ENCODE measurements around the gene PPP2R2C.

PPP2R2C gene

GRCh38 chr4:6278801-6279197, 193.6 kb downstream of the PPP2R2C start:
- no peak overlapping the region for H3K4me3 ChIP-seq (ENCODE audit: low read depth, low read length)
- no peak for TF ChIP-seq CTCF (conservative IDR thresholded peaks at IDR 0.05; ENCODE audit: low read depth, low read length)
- DNase-seq (ENCODE audit: low read depth) = peak; percentile 70

- TF ChIP-seq CTCF (conservative IDR thresholded peaks at IDR 0.05; ENCODE audit: low read depth, low read length) = no peak
- no peak overlapping the region for H3K4me3 ChIP-seq (ENCODE audit: low read depth, low read length)
- DNase-seq (ENCODE audit: low read depth) = no peak
These were observed 194.2 kb downstream of the PPP2R2C start for GRCh38 chr4:6277935-6278800.

GRCh38 chr4:6277139-6277802, 195.1 kb downstream of the PPP2R2C start:
- H3K4me3 ChIP-seq (ENCODE audit: low read depth, low read length) = no peak overlapping the region
- DNase-seq (ENCODE audit: low read depth) = no peak
- TF ChIP-seq CTCF (conservative IDR thresholded peaks at IDR 0.05; ENCODE audit: low read depth, low read length) = no peak

GRCh38 chr4:6275898-6276806, 196.3 kb downstream of the PPP2R2C start:
- no peak for DNase-seq (ENCODE audit: low read depth)
- no peak for TF ChIP-seq CTCF (conservative IDR thresholded peaks at IDR 0.05; ENCODE audit: low read depth, low read length)
- H3K4me3 ChIP-seq (ENCODE audit: low read depth, low read length) = no peak overlapping the region

- H3K4me3 ChIP-seq (ENCODE audit: low read depth, low read length) = no peak overlapping the region
- DNase-seq (ENCODE audit: low read depth) = no peak
- TF ChIP-seq CTCF (conservative IDR thresholded peaks at IDR 0.05; ENCODE audit: low read depth, low read length) = no peak
These were observed 197.1 kb downstream of the PPP2R2C start for GRCh38 chr4:6275351-6275750.

GRCh38 chr4:6273661-6273990, 198.8 kb downstream of the PPP2R2C start:
- DNase-seq (ENCODE audit: low read depth) = no peak
- no peak overlapping the region for H3K4me3 ChIP-seq (ENCODE audit: low read depth, low read length)
- no peak for TF ChIP-seq CTCF (conservative IDR thresholded peaks at IDR 0.05; ENCODE audit: low read depth, low read length)
